Left ventricle myocardium inferior (tissue), 1 donor: Measurements from ENCODE around the gene DIRAS1. TPM values are rescaled to one million over a fixed set of nuclear protein-coding genes. Genes with fewer than 3 reads are reported as not detected.
A peak's percentile ranks its signal among the peaks of the same experiment; 100 is the strongest.

ENCODE experiments used
- DNase-seq: peaks from one replicate; pipeline ENCODE4 v3.0.0-alpha.2; 2020
- H3K27ac ChIP-seq: fragments of 200-600 bp; replicated peaks from 2 replicates; pipeline ENCODE4 v1.8.0; 2021
- H3K27me3 ChIP-seq: fragments of 200-600 bp; 2 replicates; pipeline ENCODE4 v1.8.0; 2021; ENCODE audit warnings: low read depth
- H3K36me3 ChIP-seq: fragments of 200-600 bp; 2 replicates; pipeline ENCODE4 v1.8.0; 2021
- H3K4me1 ChIP-seq: fragments of 200-600 bp; 2 replicates; pipeline ENCODE4 v1.8.0; 2021
- H3K4me3 ChIP-seq: fragments of 200-600 bp; 2 replicates; pipeline ENCODE4 v1.8.0; 2021; ENCODE audit warnings: mild to moderate bottlenecking, moderate library complexity
- H3K9me3 ChIP-seq: fragments of 200-600 bp; replicated peaks from 2 replicates; pipeline ENCODE4 v1.8.0; 2021
- CTCF ChIP-seq: fragments of 200-600 bp; IDR thresholded peaks from 2 replicates; pipeline ENCODE4 v1.8.0; 2021; ENCODE audit warnings: antibody characterized with exemption, mild to moderate bottlenecking, borderline replicate concordance
- intact Hi-C: fragments of 100-400 bp; cut with micrococcal nuclease; formaldehyde crosslinking; loops from one replicate; pipeline ENCODE4 v1.11.0; 2022
- total RNA-seq: library from RNA; stranded (reverse); fragmentation: NEBNext Ultra II Directional; extraction: Animal tissue kit (Norgen Biotek cat#: 25700); gene quantifications from one replicate; pipeline ENCODE4 v1.2.1, GENCODE V29; 2021
- donor health status: DM: no; HTN: yes; CAD: no; lungs with severe emphysema.

Gene DIRAS1
- total RNA-seq, 1 donor from 2014 or later: 195 TPM

GRCh38 chr19:2711172-2711874 lies 9.8 kb downstream of the DIRAS1 start:
- no peak overlapping the region for H3K27ac ChIP-seq
- no peak for TF ChIP-seq CTCF
- DNase-seq: no peak
- H3K36me3 ChIP-seq: peaks cover 5% of the 10 kb centered on the region
- intact Hi-C loops: no loop called here
- H3K4me3 ChIP-seq: no peak overlapping the region
- peaks cover 31% of the 10 kb centered on the region for H3K27me3 ChIP-seq
- H3K4me1 ChIP-seq: peaks cover 4% of the 10 kb centered on the region
- H3K9me3 ChIP-seq: peaks cover 12% of the 10 kb centered on the region

GRCh38 chr19:2706251-2706650 lies 14.9 kb downstream of the DIRAS1 start:
- TF ChIP-seq CTCF: no peak
- no peak overlapping the region for H3K4me3 ChIP-seq
- no peak overlapping the region for H3K27ac ChIP-seq
- DNase-seq: no peak
- H3K36me3 ChIP-seq: no peaks in the 10 kb centered on the region
- intact Hi-C loops: no loop called here
- peaks cover 5% of the 10 kb centered on the region for H3K4me1 ChIP-seq
- H3K9me3 ChIP-seq: no peaks in the 10 kb centered on the region
- H3K27me3 ChIP-seq: peaks cover 37% of the 10 kb centered on the region

GRCh38 chr19:2703691-2704216 lies 17.4 kb downstream of the DIRAS1 start:
- Histone ChIP-seq H3K27ac (no peak overlapping the region), H3K36me3 (no peaks in the 10 kb centered on the region), H3K9me3 (no peaks in the 10 kb centered on the region), H3K27me3 (peaks cover 34% of the 10 kb centered on the region), H3K4me3 (no peak overlapping the region), H3K4me1 (peaks cover 16% of the 10 kb centered on the region)
- no peak for DNase-seq
- intact Hi-C loops: no loop called here
- TF ChIP-seq CTCF: no peak

GRCh38 chr19:2703077-2703437 lies 18.1 kb downstream of the DIRAS1 start:
- intact Hi-C loops: no loop called here

More at GRCh38 chr19:2703077-2703437, 18.1 kb downstream of the DIRAS1 start:
- Histone ChIP-seq H3K36me3 (no peaks in the 10 kb centered on the region), H3K4me3 (peak overlapping the region; percentile 67), H3K27me3 (peaks cover 34% of the 10 kb centered on the region), H3K9me3 (no peaks in the 10 kb centered on the region), H3K4me1 (peaks cover 16% of the 10 kb centered on the region), H3K27ac (no peak overlapping the region)
- DNase-seq: no peak
- no peak for TF ChIP-seq CTCF
